AG04450 (cell line): ENCODE measurements around the gene TAX1BP1. TPM values are rescaled to one million over a fixed set of nuclear protein-coding genes. Genes with fewer than 3 reads are reported as not detected.

Source experiments
- CTCF ChIA-PET: fragments of 300-600, 350-600 bp; formaldehyde crosslinking; extraction: SDS; loops from one replicate; lab custom pipeline; 2022; ENCODE audit warnings: antibody characterized with exemption, inconsistent platforms; lab: Charles Lee
- POLR2A ChIA-PET: fragments of 350-600 bp; formaldehyde crosslinking; extraction: SDS; loops from one replicate; lab custom pipeline; 2021; ENCODE audit warnings: antibody characterized with exemption, inconsistent platforms; lab: Yijun Ruan, JAX
- DNase-seq: peaks from one replicate; pipeline ENCODE4 v3.0.0-alpha.2; 2011; ENCODE audit warnings: low read depth, low spot score
- H3K27ac ChIP-seq: one replicate; pipeline ENCODE4 v1.5.1; 2012; ENCODE audit warnings: low read depth, low read length, control low read depth
- H3K27me3 ChIP-seq: one replicate; pipeline ENCODE4 v1.6.0; 2012; ENCODE audit warnings: low read length; ENCODE audit not compliant: control insufficient read depth, insufficient read depth
- H3K4me3 ChIP-seq: 2 replicates; pipeline ENCODE4 v1.5.1; 2011; ENCODE audit warnings: mild to moderate bottlenecking, low read depth, low read length, control low read depth
- H3K9me3 ChIP-seq: 2 replicates; pipeline ENCODE4 v1.5.1; 2012; ENCODE audit warnings: low read length; ENCODE audit not compliant: control insufficient read depth, insufficient read depth
- polyA plus RNA-seq: library from polyadenylated mRNA; depleted of rRNA; stranded (reverse); fragments of >200 nt; gene quantifications from 2 replicates; pipeline ENCODE4 v1.2.3, GENCODE V29; 2011
- TF ChIP-seq, protein P1 (sequence below): IDR thresholded peaks from 2 replicates; pipeline ENCODE4 v1.5.1; 2011; ENCODE audit warnings: low read depth, low read length, control low read depth, inconsistent platforms

Gene TAX1BP1
- polyA plus RNA-seq, 1 experiment: 116 TPM

DNA sequence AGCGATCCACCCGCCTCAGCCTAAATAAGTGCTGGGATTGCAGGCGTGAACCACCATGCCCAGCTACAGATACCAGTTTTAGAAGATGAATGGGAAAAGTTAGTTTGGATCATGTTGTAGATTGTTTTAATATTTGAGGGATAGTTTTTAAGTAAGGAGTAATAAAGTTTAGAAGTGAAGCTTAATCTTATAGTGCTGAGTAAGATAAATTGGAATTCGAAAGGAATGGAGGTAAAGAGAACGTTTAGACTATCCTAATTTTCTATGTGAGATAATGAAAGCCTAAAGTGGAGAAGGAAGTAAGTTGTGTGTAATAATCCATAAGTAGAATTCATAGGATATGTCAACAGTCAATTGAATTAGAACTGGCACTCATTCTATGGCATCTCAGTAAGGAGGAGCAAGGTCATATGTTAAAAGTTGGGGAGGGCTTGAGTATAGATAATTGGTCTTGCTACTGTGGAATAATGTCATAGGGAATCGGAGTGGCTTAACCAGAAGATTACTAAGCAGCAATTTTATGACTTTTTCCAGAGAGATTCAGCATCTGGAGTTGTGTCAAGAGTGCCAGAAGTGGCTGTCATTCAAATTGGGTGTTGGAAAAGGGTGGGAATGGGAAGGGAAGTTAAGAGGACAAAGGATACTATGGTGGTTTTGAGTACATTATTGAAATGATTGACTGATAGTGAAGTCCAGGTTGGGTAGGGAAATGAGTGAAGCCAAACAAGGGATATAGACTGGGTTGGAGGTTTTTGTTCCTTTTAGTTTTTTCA, 12.1 kb downstream of the TAX1BP1 start:
- ChIA-PET CTCF (interaction anchor here (0.8 to 1.6 kb wide), 4 partner anchors 11 to 556 kb away, joined by 3 to 4 read pairs (median 3); no protein-coding TSS in a partner anchor), POLR2A (no interaction called here)
- H3K27ac ChIP-seq: no peak overlapping the region
- no peak for DNase-seq
- no peaks in the 10 kb centered on the region for H3K9me3 ChIP-seq
- no peak overlapping the region for H3K4me3 ChIP-seq
- no peaks in the 10 kb centered on the region for H3K27me3 ChIP-seq
- TF ChIP-seq, protein P1, sequence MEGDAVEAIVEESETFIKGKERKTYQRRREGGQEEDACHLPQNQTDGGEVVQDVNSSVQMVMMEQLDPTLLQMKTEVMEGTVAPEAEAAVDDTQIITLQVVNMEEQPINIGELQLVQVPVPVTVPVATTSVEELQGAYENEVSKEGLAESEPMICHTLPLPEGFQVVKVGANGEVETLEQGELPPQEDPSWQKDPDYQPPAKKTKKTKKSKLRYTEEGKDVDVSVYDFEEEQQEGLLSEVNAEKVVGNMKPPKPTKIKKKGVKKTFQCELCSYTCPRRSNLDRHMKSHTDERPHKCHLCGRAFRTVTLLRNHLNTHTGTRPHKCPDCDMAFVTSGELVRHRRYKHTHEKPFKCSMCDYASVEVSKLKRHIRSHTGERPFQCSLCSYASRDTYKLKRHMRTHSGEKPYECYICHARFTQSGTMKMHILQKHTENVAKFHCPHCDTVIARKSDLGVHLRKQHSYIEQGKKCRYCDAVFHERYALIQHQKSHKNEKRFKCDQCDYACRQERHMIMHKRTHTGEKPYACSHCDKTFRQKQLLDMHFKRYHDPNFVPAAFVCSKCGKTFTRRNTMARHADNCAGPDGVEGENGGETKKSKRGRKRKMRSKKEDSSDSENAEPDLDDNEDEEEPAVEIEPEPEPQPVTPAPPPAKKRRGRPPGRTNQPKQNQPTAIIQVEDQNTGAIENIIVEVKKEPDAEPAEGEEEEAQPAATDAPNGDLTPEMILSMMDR: no peak

DNA sequence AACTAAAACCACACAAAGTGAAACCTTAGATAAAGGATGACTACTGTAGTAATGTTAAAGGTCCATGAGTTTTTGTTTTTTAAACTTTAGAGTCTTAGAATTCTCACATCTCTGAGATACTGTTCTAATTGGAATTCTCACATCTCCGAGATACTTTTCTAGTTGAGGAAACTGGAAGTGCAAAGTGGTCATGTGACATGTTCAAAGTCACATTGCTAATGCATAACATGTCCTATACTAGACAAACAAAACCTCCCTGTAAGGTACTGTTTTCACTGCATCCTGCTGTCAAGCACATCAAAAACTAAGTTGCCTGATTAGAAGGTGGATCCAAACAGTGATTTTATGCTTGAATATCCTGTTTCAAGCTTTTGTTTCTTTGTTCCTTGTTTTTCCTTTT, 13.9 kb downstream of the TAX1BP1 start:
- DNase-seq: no peak
- ChIA-PET POLR2A (no interaction called here), CTCF (no interaction called here)
- Histone ChIP-seq H3K27me3 (no peaks in the 10 kb centered on the region), H3K27ac (no peak overlapping the region), H3K9me3 (no peaks in the 10 kb centered on the region), H3K4me3 (no peak overlapping the region)
- TF ChIP-seq, protein P1: no peak

DNA sequence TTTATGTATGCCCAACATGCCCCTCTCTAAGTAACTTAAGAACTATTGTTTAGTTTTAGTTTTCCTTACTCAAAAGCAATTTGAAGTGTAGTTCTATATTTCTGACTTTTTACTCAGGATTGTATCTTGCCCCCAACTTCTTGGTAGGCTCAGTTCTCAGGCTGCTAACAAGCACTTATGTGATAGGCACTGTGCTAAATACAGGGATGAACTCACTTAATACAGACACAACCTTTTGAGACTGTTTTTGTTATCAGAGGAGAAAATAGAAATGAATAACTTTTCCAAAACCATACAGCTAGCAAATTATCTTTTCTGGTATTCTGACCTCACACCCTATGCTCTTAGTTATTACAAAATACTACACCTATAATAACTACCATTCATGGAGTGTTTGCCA, 16.3 kb downstream of the TAX1BP1 start:
- POLR2A ChIA-PET: no interaction called here
- Histone ChIP-seq H3K9me3 (no peaks in the 10 kb centered on the region), H3K4me3 (no peak overlapping the region), H3K27ac (no peak overlapping the region), H3K27me3 (no peaks in the 10 kb centered on the region)
- CTCF ChIA-PET: interaction anchor here (2.3 kb wide), 1 partner anchor 11 kb away, joined by 6 read pairs; no protein-coding TSS in a partner anchor
- no peak for DNase-seq
- TF ChIP-seq, protein P1: no peak

DNA sequence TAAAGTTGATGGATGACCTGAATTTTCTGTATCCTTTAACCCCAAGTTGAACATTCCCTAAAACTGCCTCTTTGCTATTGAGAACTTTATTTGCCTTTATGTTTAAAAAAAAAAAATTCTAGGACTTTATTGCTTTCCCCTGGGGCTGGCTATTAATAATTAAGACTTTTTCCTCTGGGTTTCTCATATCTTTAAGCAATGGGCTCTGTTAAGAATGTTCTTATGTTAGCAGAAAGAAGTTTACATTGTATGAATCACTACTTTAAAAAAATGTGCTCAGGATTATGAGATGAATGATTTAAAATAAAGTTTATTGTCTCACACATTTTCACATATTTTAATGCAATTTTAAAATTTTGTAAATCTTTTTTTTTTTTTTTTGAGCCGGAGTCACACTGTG, 19.5 kb downstream of the TAX1BP1 start:
- H3K27ac ChIP-seq: no peak overlapping the region
- TF ChIP-seq, protein P1: no peak
- POLR2A ChIA-PET: no interaction called here
- H3K9me3 ChIP-seq: no peaks in the 10 kb centered on the region
- H3K27me3 ChIP-seq: no peaks in the 10 kb centered on the region
- no peak for DNase-seq
- CTCF ChIA-PET: no interaction called here
- H3K4me3 ChIP-seq: no peak overlapping the region

DNA sequence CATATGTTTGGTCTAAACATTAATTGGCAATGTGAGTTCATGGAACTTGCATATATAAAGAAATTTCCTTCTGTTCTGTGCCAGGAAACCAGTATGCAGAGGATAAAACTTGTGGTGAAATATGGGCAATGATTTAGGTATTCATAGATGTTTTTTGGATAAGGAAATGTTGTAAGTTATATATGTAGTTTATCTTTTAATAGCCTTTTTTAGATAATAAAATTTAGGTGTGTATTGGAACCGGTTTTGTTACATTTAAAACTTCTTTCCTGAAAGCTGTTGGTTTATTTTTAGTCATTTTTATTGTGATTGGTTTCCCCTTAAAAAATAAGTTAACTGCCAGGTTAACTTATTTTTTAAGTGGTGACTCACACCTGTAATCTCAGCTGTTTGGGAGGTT, 22.1 kb downstream of the TAX1BP1 start:
- no peak for DNase-seq
- ChIA-PET CTCF (interaction anchor here (1.4 kb wide), 1 partner anchor 12 kb away, joined by 6 read pairs; no protein-coding TSS in a partner anchor), POLR2A (no interaction called here)
- Histone ChIP-seq H3K27ac (no peak overlapping the region), H3K9me3 (no peaks in the 10 kb centered on the region), H3K27me3 (no peaks in the 10 kb centered on the region), H3K4me3 (no peak overlapping the region)
- TF ChIP-seq, protein P1: no peak
